ENCODE data around the gene TP53BP1.

The TP53BP1 gene

DNA sequence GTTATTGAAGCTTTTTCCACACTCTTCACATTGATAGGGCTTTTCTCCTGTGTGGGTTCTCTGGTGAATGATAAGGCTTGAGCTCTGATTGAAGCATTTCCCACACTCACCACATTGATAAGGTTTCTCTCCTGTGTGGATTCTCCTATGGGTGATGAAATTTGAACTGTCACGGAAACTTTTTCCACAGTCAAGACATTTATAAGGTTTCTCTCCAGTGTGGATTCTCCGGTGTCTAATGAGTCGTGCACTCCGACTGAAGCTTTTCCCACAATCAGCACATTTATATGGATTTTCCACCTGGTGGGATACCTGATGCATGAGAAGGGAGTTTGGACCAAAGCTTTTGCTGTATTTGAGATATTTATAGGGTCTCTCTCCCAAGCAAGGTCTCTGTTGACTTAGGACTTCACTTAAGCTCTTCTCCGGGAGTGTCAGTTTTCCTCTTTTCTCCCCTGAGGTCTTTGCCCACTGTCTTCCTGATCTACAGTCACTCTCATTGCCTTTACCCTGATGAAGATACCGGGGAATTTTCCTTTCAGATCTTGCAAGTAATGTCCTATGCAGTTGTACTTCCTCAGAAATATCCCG lies 131.5 kb downstream of the TP53BP1 start:
- 92 to 97% methylated on average over 6 to 7 of the region's 7 CpGs for WGBS, 2 experiments
- Histone ChIP-seq H3K4me3 (ENCODE audit: insufficient read depth, low read depth, low read length) (no peak overlapping the region), H3K27me3 (ENCODE audit: control insufficient read depth, insufficient read depth, low read length, poor library complexity, severe bottlenecking) (no peaks in the 10 kb centered on the region), H3K27ac (ENCODE audit: insufficient read depth, low read depth, low read length, poor library complexity, severe bottlenecking) (no peak overlapping the region), H3K36me3 (ENCODE audit: control insufficient read depth, insufficient read depth, low read length) (peaks cover 74% of the 10 kb centered on the region), H3K9me3 (ENCODE audit: control insufficient read depth, low read length) (peaks cover 7% of the 10 kb centered on the region), H3K4me1 (ENCODE audit: control insufficient read depth, insufficient read depth, low read length) (no peaks in the 10 kb centered on the region)

DNA sequence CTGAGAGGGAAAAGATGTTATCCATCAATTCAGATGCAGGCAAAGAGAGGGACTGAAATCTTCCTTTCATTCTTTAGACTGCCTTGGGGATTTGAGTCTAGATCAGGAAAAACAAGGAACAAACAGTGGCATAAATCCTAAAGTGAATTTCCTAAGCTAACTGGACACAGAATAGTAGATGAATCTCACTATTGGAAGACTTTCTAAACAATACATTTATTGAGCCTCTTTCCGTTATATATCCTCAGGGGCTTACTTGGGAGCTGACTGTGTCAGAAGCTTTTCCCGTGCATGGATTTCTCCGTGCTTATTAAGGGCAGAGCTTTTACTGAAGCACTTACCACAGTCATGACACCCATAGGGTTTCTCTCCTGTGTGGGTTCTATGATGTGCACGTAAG lies 132.1 kb downstream of the TP53BP1 start:
- Histone ChIP-seq H3K4me1 (ENCODE audit: control insufficient read depth, insufficient read depth, low read length) (no peaks in the 10 kb centered on the region), H3K27ac (ENCODE audit: insufficient read depth, low read depth, low read length, poor library complexity, severe bottlenecking) (no peak overlapping the region), H3K9me3 (ENCODE audit: control insufficient read depth, low read length) (peaks cover 7% of the 10 kb centered on the region), H3K27me3 (ENCODE audit: control insufficient read depth, insufficient read depth, low read length, poor library complexity, severe bottlenecking) (no peaks in the 10 kb centered on the region), H3K36me3 (ENCODE audit: control insufficient read depth, insufficient read depth, low read length) (peaks cover 73% of the 10 kb centered on the region), H3K4me3 (ENCODE audit: insufficient read depth, low read depth, low read length) (no peak overlapping the region)
- WGBS, 2 experiments, result 95% methylated on average over 4 of the region's 4 CpGs

Data from ectodermal cell (in vitro differentiated cells).